ENCODE data around the gene BBIP1. TPM values are rescaled to one million over a fixed set of nuclear protein-coding genes. Genes with fewer than 3 reads are reported as not detected.

BBIP1 gene
- total RNA-seq, 2 experiments from 2014 or later = 34.3 to 48.8 TPM

- Mint-ChIP-seq H3K9me3 (ENCODE audit: low read depth) (no peaks in the 10 kb centered on the region), H3K36me3 (ENCODE audit: low read depth) (peaks cover 6% of the 10 kb centered on the region), H3K27ac (peak overlapping the region; percentile 99), H3K27me3 (no peaks in the 10 kb centered on the region), H3K4me1 (peaks cover 97% of the 10 kb centered on the region), H3K4me3 (no peak overlapping the region)
- CTCF ChIA-PET = interaction anchor here (0.6 to 1.6 kb wide), 3 partner anchors 9 to 45 kb away, joined by 3 to 7 read pairs (median 4); no protein-coding TSS in a partner anchor
- intact Hi-C loops (cut with DNase I, micrococcal nuclease) = loop anchor here in 1 of 2 experiments (2.0 kb wide), 1 partner anchor 89 kb away; no protein-coding TSS in a partner anchor
- ATAC-seq (no peak), DNase-seq (no peak)
- POLR2A ChIA-PET = interaction anchor here (0.5 to 1.0 kb wide), 2 partner anchors 55 to 84 kb away, joined by 4 to 6 read pairs; partner anchors contain the start of genes BBIP1 and SHOC2
Measured at GRCh38 chr10:110863956-110864355, 55.0 kb downstream of the BBIP1 start.

GRCh38 chr10:110863361-110863760 lies 55.6 kb downstream of the BBIP1 start:
- H3K9me3 Mint-ChIP-seq (ENCODE audit: low read depth) = no peaks in the 10 kb centered on the region
- peak overlapping the region; percentile 99 for H3K27ac Mint-ChIP-seq
- H3K27me3 Mint-ChIP-seq = no peaks in the 10 kb centered on the region
- ATAC-seq (no peak), DNase-seq (no peak)
- no peak overlapping the region for H3K4me3 Mint-ChIP-seq
- CTCF ChIA-PET = interaction anchor here (0.6 kb wide), 1 partner anchor 536 kb away, joined by 3 read pairs; no protein-coding TSS in a partner anchor
- peaks cover 6% of the 10 kb centered on the region for H3K36me3 Mint-ChIP-seq (ENCODE audit: low read depth)
- H3K4me1 Mint-ChIP-seq = peaks cover 95% of the 10 kb centered on the region
- intact Hi-C loops (cut with DNase I, micrococcal nuclease) = no loop called here
- POLR2A ChIA-PET = no interaction called here

DNA sequence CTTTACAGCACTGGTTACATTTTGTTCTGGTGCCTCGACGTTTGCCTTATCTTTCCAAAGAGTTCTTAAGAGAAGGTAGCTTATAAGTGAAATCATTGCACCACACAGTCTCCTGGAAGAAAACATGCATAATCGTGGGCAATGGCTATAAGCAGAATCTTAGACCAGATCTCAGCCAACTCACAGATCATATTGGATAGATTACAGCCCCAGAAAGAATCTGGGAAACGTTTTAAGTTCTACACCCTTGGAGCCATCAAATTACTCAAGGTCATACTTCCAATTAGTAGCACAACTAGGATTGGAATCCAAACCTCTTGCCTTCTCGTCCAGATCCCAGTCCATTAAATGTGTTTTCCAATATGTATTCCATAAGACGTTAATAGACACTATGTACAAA lies 56.0 kb downstream of the BBIP1 start:
- Mint-ChIP-seq H3K9me3 (ENCODE audit: low read depth) (no peaks in the 10 kb centered on the region), H3K36me3 (ENCODE audit: low read depth) (peaks cover 6% of the 10 kb centered on the region), H3K4me1 (peaks cover 95% of the 10 kb centered on the region), H3K27ac (peak overlapping the region; percentile 99), H3K4me3 (no peak overlapping the region), H3K27me3 (no peaks in the 10 kb centered on the region)
- ATAC-seq (no peak), DNase-seq (no peak)
- ChIA-PET CTCF (interaction anchor here (0.6 kb wide), 1 partner anchor 536 kb away, joined by 3 read pairs; no protein-coding TSS in a partner anchor), POLR2A (interaction anchor here (0.6 kb wide), 1 partner anchor 298 kb away, joined by 6 read pairs; no protein-coding TSS in a partner anchor)
- intact Hi-C loops (cut with DNase I, micrococcal nuclease) = no loop called here

DNA sequence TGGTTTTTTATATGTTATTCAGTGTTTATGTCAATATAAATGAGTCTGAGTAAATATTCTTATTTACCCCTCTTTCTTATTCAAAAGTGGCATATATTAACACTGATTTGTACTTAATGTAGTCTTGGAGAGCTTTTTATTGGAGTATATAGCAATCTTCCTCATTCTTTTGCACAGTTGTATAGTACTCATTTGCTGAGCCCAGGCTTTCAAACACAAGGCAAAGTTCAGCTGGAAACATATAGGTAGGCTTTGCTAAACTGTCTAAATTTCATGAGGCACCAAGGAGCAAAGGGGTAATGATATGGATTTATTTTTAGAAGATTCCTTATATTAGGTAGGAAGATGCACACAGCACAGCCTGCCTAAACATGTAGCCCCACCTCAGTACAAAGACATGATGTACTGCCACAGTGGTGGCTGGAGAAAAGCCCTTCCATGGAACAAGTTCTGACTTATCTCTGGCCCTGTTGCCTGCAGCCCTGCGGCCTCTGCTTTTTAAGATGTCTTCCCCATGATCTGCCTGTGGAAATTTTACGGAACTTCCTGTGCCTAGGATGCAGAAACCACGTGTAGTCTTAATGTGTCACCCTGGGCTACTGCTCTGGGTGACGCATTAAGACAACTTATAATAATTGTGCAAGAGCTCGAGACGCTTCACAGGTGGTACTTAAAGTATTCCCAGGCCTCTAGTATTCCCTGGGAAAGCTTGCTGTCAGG lies 56.9 kb downstream of the BBIP1 start:
- ATAC-seq = no peak
- Mint-ChIP-seq H3K27me3 (no peaks in the 10 kb centered on the region), H3K36me3 (ENCODE audit: low read depth) (peaks cover 13% of the 10 kb centered on the region), H3K4me1 (peaks cover 95% of the 10 kb centered on the region), H3K27ac (peak overlapping the region; percentile 52), H3K4me3 (no peak overlapping the region), H3K9me3 (ENCODE audit: low read depth) (peaks cover 2% of the 10 kb centered on the region)
- intact Hi-C loops (cut with DNase I, micrococcal nuclease) = no loop called here
- ChIA-PET CTCF (interaction anchor here (1.0 to 1.1 kb wide), 3 partner anchors 7 to 116 kb away, joined by 3 to 4 read pairs (median 3); no protein-coding TSS in a partner anchor), POLR2A (interaction anchor here (0.6 to 2.0 kb wide), 2 partner anchors 9 to 297 kb away, joined by 6 to 9 read pairs; partner anchors contain the start of gene PDCD4)
- no peak for DNase-seq

DNA sequence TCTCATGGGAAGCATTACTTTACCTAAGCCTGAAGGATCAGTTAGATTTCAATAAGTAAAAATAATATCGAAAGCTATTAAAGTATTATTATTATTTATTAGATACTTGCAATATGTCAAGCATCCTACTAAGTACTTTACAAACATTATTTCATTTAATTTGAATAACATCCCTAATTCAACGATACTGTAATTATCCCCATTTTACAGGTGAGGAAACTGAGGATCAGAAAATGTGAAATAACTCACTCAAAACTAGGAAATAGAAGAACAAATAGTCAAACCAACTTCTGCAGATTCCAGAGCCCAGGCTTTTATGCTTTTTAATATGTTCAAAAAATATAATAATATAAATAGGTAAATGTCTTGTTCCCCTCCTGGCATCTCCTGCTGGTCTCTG lies 57.5 kb downstream of the BBIP1 start:
- Mint-ChIP-seq H3K4me1 (peaks cover 90% of the 10 kb centered on the region), H3K9me3 (ENCODE audit: low read depth) (peaks cover 2% of the 10 kb centered on the region), H3K27me3 (no peaks in the 10 kb centered on the region), H3K27ac (peak overlapping the region; percentile 84), H3K4me3 (no peak overlapping the region), H3K36me3 (ENCODE audit: low read depth) (peaks cover 13% of the 10 kb centered on the region)
- DNase-seq = no peak
- POLR2A ChIA-PET = interaction anchor here (2.0 kb wide), 1 partner anchor 10 kb away, joined by 9 read pairs; the partner anchor contains the start of gene PDCD4
- CTCF ChIA-PET = interaction anchor here (0.8 to 1.1 kb wide), 5 partner anchors 8 to 116 kb away, joined by 3 to 4 read pairs (median 3); no protein-coding TSS in a partner anchor
- intact Hi-C loops (cut with DNase I, micrococcal nuclease) = no loop called here
- ATAC-seq = no peak

DNA sequence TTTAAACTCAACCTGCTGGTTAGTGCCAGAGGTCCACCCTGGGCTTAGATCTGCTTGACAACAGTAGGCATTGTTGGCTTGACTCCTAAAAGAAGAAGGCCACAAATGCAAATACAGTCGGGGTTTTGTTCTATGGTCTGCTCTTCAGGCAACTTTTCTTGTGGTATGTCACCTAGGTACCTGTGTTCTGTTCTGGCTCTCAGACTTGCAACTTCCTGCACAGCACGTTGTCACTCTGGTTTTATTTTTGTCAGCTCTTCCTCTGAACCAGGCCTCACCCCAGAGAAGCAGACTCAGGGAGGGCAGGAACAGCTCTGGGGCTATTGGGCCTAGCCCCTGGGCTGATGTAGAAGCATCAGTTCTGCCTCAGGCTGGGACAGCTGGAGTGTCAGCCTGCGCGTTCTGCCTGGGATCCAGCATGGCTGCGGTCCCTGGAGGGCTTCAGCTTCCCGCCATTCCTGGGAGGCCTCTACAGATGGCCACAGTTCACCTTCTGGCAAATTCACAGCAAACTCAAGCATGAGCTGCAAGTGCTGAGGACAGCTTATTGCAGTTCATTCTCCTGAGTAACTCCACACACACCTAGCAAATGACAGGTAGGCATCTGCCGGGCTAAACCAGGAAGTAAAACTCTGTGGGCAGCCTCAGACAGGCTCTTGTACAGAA lies 58.3 kb downstream of the BBIP1 start:
- Mint-ChIP-seq H3K27ac (peak overlapping the region; percentile 84), H3K27me3 (no peaks in the 10 kb centered on the region), H3K4me3 (no peak overlapping the region), H3K9me3 (ENCODE audit: low read depth) (peaks cover 6% of the 10 kb centered on the region), H3K36me3 (ENCODE audit: low read depth) (peaks cover 17% of the 10 kb centered on the region), H3K4me1 (peaks cover 87% of the 10 kb centered on the region)
- DNase-seq (peak; percentile 49), ATAC-seq (peak; percentile 55)
- intact Hi-C loops (cut with DNase I, micrococcal nuclease) = no loop called here
- CTCF ChIA-PET = interaction anchor here (0.8 to 1.1 kb wide), 5 partner anchors 9 to 115 kb away, joined by 3 to 4 read pairs (median 3); no protein-coding TSS in a partner anchor
- POLR2A ChIA-PET = interaction anchor here (0.6 to 2.0 kb wide), 3 partner anchors 11 to 58 kb away, joined by 3 to 9 read pairs (median 3); partner anchors contain the start of gene PDCD4

GRCh38 chr10:110859973-110860376 lies 59.0 kb downstream of the BBIP1 start:
- ATAC-seq (no peak), DNase-seq (no peak)
- intact Hi-C loops (cut with DNase I, micrococcal nuclease) = no loop called here
- H3K9me3 Mint-ChIP-seq (ENCODE audit: low read depth) = peaks cover 7% of the 10 kb centered on the region
- CTCF ChIA-PET = interaction anchor here (0.8 kb wide), 1 partner anchor 19 kb away, joined by 3 read pairs; no protein-coding TSS in a partner anchor
- POLR2A ChIA-PET = interaction anchor here (0.6 to 1.4 kb wide), 2 partner anchors 11 to 58 kb away, joined by 3 read pairs; partner anchors contain the start of gene PDCD4
- no peaks in the 10 kb centered on the region for H3K27me3 Mint-ChIP-seq
- peaks cover 86% of the 10 kb centered on the region for H3K4me1 Mint-ChIP-seq
- H3K27ac Mint-ChIP-seq = peak overlapping the region; percentile 84
- no peak overlapping the region for H3K4me3 Mint-ChIP-seq
- peaks cover 17% of the 10 kb centered on the region for H3K36me3 Mint-ChIP-seq (ENCODE audit: low read depth)

DNA sequence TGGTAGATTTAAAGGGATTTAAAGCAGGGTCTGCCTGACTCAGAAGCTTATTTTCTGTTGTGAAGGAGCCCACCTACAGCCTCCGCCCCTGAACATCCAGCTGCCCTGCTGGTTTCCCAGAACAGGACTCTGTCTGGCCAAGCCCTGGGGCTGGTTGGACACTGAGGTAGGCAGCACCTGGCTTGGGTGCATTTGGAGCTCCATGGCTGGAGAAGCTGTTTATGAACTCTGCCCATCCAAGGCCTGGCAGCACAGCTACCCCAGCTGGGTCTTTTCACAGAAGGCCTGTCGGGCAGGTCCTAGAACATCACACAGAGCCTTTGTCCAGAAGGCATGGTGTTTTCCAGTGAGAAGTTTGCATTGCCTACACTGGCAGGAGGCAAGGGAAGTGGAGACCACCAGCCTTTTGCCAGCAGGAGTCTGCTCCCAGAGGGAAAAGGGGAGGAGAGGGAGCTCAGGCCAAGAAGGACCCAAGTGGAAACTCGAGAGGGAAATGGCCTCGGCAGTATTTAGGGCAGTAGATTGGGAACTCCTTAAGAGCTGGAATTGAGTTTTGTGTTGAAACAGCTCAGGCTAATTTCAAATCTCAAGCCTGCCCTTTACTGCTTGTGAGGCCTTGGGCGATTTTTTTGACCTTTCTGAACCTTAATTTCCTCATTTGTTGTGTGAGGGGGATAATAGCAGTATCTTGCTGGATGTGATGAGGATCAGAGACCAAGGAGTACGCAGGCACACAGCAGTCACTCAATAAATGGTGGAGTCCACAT lies 59.6 kb downstream of the BBIP1 start:
- Mint-ChIP-seq H3K4me3 (no peak overlapping the region), H3K36me3 (ENCODE audit: low read depth) (peaks cover 13% of the 10 kb centered on the region), H3K4me1 (peaks cover 83% of the 10 kb centered on the region), H3K9me3 (ENCODE audit: low read depth) (peaks cover 7% of the 10 kb centered on the region), H3K27ac (peak overlapping the region; percentile 84), H3K27me3 (no peaks in the 10 kb centered on the region)
- ATAC-seq (no peak), DNase-seq (no peak)
- CTCF ChIA-PET = interaction anchor here (0.7 to 2.4 kb wide), 6 partner anchors 17 to 187 kb away, joined by 3 to 11 read pairs (median 3); no protein-coding TSS in a partner anchor
- POLR2A ChIA-PET = interaction anchor here (1.4 to 2.0 kb wide), 2 partner anchors 8 to 12 kb away, joined by 3 to 6 read pairs; partner anchors contain the start of gene PDCD4
- intact Hi-C loops (cut with DNase I, micrococcal nuclease) = no loop called here

GRCh38 chr10:110858297-110858934 lies 60.6 kb downstream of the BBIP1 start:
- peaks cover 7% of the 10 kb centered on the region for H3K9me3 Mint-ChIP-seq (ENCODE audit: low read depth)
- peak overlapping the region; percentile 84 for H3K27ac Mint-ChIP-seq
- H3K27me3 Mint-ChIP-seq = no peaks in the 10 kb centered on the region
- peaks cover 13% of the 10 kb centered on the region for H3K36me3 Mint-ChIP-seq (ENCODE audit: low read depth)
- ChIA-PET CTCF (interaction anchor here (1.0 to 2.4 kb wide), 8 partner anchors 9 to 186 kb away, joined by 3 to 11 read pairs (median 7); no protein-coding TSS in a partner anchor), POLR2A (interaction anchor here (1.3 to 2.0 kb wide), 4 partner anchors 9 to 15 kb away, joined by 3 to 8 read pairs (median 4); partner anchors contain the start of gene PDCD4)
- H3K4me3 Mint-ChIP-seq = no peak overlapping the region
- H3K4me1 Mint-ChIP-seq = peaks cover 83% of the 10 kb centered on the region
- intact Hi-C loops (cut with DNase I, micrococcal nuclease) = no loop called here
- no peak for DNase-seq
- ATAC-seq = no peak

All from activated CD4-positive, alpha-beta T cell treated with anti-CD3 and anti-CD28 coated beads for 36 hours (primary cell).